ENCODE results near the gene CT47C1.
A peak's percentile ranks its signal among the peaks of the same experiment; 100 is the strongest.

The CT47C1 gene

DNA sequence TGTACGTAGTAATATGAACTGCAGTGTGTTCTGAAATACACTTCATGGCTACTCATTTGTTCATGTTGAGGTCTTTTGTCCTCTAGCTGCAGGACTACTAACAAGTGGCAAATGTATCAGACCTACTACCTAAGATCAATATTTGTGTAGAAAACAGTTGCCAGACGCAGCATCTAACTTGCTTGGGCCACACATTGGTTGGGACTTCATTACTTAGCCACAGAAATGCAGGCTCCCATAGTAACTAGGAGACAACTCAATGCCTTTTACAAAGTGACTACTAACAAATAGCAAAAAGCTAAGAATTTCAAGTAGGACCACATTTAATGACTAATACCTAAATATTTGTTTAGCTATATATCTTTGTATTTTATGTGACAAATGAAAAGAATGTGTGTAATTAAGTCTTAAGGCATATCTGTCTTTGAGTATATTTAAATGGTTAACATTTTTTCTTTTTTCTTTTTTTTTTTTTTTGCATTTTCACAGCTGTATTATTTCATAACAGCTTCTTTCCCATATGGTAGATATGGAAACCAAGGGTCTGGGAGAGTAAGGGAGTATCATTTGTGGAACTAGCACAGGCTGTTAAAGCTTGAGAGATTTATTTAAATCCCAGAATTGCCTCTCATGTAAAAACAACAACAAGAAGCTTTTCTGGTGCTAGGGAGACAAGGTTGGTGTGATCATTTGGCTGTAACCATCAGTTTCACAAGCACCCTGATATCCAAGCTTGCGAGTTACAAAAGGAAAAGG, 2.7 kb downstream of the CT47C1 start:
- no peak for DNase-seq

DNA sequence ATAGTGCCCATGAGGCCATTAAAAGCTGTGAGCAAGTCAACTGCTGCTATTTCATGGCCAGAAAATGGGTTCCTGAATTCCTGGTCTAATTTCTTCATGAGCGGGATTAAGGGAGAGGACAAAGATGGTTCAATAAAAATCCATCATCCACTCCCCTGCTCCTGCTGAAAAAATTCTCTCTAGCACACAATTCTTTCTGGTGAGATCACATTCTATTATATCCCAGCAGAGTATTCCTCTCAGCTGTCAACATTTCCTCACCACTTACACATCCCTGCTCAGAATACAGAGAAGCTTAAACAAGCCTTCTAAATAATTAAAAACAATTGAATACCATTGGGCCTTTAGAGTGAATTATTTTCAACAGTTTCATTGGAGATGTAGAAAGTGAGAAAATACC, 9.5 kb downstream of the CT47C1 start:
- no peak for DNase-seq

DNA sequence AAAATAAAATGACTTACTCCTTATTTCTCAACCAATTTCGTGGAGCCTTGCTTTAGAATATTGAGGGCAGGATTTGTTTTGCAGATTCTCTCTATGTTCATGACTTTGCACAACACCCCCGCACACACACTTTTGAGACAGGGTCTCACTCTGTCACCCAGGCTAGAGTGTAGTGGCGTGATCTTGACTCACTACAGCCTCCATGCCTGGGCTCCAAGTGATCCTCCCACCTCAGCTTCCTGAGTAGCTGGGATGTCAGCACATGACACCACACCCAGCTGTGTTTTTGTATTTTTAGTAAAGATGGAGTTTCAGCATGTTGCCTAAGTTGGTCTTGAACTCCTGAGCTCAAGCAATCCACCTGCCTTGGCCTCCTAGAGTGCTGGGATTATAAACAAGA, 12.0 kb downstream of the CT47C1 start:
- DNase-seq, result no peak

DNA sequence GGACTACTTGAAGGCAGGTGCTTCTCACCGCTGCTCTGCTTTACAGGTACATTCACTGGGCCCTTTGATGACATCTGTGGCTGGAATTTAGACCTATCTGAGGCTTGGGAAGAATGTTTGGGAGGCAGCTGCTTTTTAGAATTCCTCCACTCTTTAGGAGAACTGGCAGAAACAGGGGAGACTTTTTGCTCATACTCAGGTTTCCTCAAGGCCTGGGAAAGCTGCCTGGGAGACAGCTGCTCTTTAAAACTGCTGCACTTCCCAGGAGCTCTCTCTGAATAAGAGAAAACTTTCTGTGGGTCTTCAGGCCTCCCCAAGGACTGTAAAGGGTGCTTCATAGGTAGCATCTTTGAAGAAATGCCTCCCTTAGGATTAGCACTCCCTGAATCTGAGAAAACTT, 14.3 kb downstream of the CT47C1 start:
- no peak for DNase-seq

DNA sequence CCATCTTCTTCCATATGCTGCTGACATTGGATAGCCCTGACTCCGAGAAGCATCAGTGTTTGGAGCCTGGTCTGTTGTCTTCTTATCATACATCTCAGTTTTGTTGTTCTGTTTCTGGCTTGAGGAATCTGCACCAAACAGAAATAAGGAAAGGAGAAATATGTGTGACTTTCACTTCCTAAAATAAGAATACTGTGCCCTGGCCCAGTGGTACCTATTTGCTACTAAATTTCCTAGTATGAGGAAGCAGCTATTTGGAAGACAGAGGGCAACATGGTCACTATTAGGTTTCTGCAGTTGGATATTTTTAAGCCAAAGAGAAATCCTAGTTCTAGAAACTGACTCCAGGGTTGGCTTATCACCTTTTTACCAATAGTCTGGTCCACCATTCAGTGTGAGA, 16.8 kb downstream of the CT47C1 start:
- no peak for DNase-seq

DNA sequence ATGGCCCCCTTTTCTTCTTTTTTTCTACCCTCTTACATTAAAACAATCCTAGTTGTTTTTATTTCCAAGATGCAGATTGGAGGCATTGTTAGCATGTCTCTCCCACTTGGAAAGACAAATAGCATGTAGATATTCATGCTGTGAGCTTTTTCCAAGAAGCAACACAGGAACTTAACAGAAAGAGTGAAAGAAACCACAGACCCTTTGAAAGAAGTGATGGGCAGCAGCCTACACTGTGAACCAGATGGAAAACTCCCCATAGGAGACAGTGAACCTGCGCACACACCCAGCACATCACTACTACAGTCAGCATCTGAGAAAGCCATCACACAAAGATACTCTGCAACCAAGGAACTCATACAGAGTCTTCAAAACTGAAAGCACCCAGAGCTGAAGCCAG, 17.8 kb downstream of the CT47C1 start:
- no peak for DNase-seq

DNA sequence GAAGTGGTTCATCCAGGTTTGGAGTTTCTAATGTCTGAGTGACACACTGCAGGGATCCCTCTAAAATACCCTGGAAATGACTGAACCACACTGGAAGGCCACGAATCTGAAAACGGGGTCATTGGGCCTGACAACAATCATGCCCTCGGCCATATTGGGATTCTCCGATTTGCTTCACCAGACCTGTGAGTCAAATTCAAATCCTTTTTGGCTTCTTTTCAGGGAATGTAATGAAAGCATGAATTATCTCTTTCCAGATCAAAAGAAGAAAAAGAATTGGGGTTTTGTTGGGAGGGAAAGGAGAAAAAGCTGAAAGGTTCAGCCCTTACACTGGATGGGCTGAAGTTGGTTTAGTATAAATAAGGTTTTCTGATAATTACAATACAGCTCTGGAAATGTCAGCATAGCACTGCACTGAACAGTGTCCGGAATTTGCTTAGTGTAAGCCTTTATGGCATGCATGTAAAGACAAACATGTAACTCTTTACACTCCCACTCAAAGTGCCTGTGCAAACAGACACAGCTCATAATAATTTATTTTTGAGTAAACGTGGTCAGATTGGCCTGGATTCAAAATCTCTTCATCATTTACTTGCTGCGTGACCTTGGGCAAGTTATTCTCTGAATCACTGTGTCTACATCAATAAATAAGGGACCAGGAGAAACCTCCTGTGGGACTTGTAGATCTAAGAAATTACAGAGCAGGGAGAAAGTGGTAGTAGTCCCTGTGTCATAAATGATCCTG, 21.4 kb downstream of the CT47C1 start:
- DNase-seq, result no peak

DNA sequence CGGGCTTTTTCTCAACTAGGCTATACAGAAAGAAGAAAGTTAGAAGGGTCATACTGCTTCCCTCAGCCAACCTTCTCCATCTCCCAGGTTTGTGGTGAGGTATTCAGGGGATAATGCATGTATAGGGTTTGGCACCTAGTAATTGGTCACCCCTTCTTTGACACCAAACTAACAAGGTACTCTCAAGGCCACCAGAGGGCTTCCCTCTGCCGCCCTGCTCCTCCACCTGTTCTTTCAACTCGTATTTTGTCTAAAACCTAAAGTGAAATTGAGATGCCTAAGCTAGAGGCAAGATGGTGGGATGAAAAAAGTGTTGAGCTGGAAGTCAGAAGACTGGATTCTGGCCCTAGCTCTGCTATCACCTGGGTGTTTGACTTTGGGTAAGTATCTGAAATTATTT, 22.0 kb downstream of the CT47C1 start:
- no peak for DNase-seq

DNA sequence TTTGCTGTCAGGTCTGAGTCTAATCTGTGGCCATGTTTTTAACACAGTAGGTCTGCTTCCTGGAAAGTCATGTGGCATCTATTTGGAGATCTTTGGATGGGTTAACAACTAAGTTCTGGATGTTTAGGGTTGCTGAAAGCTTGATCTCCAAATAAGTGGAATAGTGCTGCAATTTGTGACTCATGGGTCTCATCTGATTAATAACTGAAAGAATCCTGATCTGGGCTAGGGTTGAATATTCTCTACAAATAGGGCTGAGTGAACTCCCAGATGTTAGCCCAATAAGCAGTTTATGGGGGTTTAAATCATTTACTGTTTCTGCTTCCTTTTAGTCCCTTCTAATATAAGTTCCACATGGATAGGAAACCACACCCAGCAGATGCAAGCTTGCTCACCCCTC, 23.1 kb downstream of the CT47C1 start:
- DNase-seq, result no peak

DNA sequence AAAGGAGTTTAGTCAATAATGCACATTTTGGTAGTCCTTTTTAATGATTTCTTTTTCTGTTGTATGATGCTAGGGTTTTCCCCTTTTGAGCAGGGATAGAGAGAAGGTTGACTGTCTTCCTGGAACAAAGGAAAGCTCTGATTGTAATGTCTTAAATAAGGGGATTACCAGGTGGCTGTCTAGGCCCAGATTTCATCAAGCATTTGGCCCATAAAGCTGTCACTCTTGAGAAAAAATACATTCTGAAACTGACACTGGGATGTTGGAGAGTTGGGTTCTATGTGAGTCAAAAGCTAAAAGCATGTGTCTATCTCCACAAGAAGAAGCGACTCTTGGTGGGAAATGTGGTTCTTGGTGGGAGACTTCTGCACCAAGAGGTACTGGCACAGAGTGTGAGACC, 28.4 kb downstream of the CT47C1 start:
- DNase-seq, result no peak

DNA sequence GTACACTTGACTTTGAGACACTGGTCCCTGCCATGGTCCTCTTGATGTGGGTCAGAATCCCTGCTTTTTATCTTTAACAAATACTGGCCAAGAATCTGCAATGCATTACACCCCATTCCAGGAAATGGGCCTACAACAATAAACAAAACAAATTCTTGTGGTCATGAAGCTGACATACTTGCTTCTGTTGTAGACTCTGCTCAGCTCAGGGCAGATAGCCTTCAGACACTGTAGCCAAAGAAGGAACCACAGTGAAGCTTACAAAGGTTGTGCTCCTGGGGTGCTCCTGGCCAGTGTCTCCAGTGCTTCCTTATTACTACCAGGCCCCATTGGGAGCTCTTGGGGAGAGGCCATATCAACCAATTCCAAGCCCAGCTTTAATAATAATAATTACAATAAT, 33.0 kb downstream of the CT47C1 start:
- DNase-seq, result no peak

DNA sequence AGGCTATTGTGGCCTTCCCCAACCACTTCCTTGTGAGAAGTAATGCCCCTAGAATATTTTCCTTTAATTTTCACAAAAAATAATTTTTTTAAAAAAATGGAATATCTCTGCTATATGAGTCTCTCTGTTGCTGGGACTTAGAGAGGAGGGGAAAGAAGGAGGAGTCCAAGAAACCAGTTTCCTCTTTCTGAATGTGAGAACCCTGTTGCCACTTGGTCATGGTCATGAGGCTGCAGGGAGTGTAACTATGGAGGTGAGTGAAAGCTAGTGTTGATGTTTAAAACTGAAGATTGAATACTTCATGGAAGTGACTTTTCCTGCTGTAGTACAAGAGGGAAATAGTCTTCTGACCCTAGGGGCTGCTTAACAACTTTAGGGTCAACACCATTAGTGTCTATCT, 34.4 kb downstream of the CT47C1 start:
- DNase-seq, result no peak

DNA sequence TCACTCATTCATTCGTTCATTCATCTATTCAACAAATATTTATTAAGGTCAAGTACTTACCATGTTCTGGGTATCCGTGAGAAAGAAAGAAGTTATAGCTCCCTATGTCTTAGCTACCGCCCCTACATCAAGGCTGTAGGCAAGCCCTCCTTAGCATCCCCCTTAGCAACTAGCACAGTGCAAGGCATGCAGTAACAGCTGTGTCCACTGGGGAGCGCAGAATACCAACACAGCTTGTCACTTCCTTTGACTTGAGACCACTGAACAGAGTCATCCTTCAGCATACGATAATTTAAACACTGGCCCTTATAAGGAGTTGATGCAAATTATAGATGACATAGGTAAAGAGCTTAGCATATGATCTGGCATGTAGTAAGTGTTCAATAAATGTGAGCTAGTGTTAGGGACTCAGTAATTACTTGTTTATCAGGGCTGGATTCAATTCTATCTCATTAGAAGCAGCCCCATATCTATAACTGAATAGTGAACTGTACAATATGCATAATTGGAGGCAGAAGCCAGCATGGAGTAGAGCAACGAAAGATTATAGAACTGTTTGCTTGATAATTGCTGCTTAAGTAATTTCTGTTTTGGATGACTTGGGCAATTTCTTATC, 46.1 kb downstream of the CT47C1 start:
- peak; percentile 56 for DNase-seq

DNA sequence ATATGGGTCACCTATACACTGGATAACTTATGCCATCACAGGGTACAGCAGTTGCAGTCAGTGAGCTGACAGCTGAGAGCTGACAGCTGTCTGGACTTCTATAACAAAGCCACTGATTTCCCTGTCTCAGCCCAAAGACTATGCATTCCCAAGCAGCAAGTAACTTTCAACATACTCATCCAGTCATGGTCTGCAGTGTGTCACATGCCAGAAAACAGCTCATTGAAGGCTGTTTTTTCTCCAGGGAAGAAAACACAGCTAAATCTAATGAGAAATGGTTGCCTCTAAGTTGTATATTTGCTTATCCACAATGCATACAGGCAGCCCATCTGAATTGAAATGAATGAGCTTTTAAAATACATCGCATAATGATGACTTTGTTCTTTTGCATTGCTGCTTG, 48.5 kb downstream of the CT47C1 start:
- DNase-seq, result no peak

Measured in activated CD8-positive, alpha-beta memory T cell treated with anti-CD3 and anti-CD28 coated beads, Interleukin-2, amount 50 U/mL, for 48 hours (primary cell).